T1000 (cell line): ENCODE results near the gene NUP214.

ENCODE experiments used
- DNase-seq: peaks from one replicate; lab custom pipeline; 2025; ENCODE audit warnings: mixed read lengths; lab: John Stamatoyannopoulos, UW

Gene NUP214

DNA sequence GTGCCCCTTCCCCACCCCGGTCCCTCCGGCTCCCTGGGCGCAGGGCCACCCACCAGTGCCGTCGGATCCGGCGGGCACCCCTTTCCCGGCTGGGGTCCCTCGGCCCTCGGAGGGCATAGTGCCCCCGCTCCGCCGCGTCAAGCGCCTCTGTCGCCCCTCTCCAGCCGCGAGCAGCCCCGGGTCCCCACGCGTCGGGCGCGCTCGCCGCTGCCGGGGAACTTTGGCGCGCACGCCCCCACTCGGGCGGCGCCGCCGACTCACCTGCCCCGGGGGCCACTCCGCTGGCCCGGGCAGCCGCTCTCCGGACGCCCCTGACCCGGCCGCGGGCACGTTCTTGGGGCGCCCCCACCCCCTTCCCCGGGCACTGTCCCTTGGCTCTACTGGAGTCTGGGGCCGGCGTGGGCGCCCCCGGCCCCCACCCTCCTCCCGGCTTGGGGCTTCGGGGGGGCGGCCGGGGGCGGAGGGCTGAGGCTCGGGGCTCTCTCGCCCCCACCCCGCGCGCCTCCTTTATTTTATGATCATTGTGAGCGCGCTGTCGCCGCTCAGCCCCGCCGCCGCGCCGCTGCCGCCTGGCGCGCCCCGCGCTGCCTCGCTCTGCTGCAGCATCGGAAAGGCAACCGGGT is 152.0 kb downstream of the NUP214 start:
- no peak for DNase-seq

DNA sequence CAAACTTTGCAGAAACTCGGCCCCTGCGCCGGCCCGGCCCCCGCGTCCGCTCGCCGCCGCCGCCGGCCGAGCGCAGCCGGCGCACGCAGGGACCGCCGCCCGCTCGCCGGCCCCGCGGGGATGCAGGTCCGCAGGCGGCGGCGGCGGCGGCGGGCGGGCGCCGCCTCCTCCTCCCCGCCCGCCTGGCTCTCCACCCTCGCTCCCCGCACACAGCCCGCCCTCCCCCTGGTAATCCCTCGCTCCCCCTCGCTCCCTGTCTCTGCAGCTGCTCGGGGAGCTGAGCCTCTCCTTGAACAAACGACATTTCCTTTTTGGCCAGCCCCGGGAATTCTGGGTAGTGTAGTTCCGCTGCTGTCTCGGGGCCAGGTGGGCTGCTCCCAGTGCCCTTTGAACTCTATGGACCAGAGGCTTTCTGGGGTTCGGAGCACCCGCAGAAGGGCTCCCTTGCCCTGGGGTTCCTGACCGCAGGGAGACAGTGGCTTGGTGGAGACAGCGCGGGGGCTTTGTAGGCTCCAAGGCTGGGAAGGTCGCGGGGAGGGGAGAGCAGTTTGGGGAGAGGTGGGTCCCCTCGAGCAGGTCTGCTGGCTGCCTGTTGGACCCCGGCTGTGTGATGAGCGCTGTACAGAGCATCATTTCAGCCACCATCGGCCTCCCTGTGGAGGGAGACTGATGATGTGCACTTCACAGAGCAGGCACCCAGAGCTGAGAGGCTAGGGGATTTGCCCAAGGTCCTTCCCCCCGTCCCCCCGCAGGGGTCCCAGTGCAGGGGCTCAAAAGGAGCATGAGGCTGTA is 152.7 kb downstream of the NUP214 start:
- no peak for DNase-seq

DNA sequence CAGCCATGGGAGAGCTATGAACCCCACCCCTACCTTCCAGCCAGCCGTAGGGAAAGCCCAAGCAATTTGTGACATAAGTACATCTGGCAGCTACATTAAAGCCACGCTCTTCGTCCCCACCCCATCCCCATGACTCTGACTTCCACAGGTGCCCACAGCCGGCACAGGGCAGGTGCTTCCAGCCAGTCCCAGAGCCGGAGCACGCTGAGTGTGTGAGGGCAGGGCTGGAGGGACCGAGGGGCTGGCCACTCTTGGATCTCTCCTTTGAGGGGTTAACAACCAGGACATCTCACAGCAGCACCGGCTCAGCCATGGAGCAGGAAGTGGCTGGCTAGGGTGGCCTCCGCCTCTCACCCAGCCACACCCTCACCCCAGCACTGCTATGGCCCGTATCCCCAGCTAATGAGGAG is 153.3 kb downstream of the NUP214 start:
- DNase-seq = no peak

DNA sequence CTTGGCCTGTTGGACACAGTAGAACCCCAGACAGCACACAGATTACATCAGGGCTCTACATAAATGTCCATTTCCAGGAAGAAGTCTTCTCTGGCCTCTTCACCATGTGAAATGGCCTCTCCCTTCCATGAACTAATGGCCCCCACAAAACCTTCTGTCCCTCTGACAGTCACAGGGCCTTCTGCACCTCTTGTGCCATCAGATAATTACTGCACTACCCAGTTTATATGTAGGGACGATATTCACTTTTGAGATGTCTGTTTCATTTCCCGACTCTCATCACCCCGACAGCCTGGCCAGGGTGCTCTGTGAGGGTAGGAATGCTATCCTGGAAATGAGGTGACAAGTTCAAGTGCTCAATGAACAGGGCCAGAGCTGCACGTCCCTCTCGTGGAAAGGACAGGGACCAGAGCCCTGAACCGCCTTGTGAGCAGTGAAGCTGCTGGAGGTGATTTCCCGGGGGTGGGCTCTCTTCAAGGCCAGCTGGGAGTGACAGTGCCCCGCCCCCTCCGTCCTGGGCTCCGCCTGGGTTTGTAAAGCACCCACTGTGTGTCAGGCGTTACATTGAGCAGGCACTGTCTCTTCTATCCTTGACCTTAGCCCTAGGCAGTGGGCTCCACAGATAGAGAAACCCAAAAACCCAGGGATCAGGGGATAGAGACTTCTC is 153.9 kb downstream of the NUP214 start:
- DNase-seq = no peak

DNA sequence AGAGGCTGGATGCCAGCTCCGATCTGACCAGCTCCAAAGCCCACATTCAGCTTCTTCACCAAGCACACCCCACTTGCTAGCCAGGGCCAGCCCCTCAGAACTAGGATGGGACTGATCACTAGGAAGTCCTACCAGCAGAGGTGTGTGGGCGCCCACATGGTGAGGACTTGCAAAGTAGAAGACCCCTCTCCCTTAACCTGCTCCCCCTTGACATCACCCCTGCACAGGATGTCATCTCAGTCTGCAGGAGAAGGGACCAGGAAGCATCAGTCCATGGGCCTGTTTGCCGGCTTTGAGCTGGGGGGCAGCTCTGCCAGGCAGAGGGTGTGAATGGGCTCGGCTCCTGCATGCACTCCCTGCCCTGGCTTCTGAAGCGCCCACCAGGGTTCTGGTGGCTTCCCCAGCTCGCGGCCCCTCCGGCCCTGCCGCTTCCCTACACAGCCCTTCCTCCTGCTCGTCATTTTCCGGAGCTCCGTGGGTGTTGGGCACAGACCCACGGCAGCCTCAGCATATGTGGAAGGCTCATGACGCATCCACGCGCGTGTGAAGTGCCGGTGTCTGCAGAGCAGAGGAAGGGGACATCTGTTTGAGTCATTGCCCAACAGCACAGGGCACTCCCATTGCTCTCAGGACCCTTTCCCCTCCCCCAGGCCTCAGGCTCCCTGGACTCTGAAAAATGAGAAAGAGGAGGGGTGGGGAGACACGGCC is 154.6 kb downstream of the NUP214 start:
- DNase-seq = no peak

DNA sequence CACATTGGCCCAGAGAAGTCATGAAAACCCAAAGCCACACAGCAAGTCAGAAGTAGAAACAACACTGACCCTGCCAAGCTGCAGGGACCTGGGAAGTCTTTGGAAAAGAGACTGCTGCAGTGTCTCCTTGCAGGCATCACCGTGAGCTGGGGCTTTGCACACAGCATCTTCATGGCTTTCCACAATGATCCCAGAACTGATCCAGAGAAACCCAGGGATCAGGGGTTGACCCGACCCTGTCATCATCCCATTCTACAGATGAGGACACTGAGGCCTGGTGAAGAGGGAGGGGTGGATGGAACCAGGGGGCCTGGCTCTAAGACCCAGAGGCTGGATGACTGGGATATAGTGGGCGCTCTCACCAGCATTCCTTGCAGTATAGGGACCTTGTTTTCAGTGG is 155.3 kb downstream of the NUP214 start:
- DNase-seq = no peak

DNA sequence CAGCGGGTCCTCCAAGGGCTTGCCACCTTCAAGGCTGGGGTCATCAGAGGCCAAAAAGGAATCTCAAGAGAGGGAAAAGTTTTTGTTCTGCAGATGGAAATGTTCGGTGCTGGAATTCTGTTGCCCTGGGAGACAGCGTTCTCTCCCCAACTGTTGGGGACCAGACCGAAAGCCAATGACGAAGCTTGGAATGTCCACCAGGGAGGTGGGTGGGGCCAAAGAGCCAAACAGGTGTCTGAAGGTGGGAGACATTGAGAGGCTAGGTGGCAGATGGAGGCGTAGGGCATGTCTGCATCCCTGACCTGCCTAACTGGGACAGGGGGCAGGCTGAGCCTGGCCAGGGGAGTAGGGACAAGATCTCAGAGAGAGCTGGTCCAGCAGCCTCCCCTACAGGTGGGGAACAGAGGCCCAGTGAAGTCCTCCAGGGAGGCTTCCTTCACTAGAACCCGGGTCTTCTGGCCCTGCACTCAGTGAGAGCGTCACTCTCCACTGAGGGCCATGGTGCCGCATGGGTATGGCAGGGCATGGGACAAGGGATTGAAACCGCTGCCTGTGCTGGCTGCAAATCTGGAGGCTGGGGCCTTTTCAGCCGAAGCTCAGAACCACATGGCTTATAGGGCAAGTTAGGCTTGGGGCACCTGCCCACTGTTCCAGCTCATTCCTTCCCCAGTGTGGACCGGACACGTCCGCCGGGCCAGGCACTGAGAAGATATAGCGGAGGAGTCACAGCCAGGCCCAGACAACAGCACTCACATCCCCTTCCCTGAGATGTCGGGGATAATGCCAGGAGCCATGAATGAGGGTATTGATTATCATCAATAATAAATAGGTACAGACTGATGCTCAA is 156.0 kb downstream of the NUP214 start:
- no peak for DNase-seq

DNA sequence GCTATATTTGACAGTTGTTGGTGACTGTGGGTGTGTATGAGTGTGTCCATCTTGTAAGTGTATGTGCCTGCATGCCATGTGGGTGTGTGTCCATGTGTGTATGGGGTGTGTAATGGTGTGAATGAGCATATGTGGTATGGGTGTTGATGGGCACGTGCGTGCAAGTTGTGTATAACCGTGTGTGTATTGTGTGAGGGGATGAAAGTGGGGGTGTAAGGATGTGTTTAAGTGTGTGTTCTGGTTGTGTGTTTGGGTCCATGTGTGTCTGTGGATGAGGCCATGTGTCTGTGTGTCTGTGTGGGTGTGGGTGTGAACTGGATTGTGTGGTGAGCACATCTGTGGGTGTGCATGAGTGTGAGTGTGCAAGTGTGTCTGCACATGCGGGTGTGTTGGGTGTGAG is 156.8 kb downstream of the NUP214 start:
- DNase-seq = no peak

DNA sequence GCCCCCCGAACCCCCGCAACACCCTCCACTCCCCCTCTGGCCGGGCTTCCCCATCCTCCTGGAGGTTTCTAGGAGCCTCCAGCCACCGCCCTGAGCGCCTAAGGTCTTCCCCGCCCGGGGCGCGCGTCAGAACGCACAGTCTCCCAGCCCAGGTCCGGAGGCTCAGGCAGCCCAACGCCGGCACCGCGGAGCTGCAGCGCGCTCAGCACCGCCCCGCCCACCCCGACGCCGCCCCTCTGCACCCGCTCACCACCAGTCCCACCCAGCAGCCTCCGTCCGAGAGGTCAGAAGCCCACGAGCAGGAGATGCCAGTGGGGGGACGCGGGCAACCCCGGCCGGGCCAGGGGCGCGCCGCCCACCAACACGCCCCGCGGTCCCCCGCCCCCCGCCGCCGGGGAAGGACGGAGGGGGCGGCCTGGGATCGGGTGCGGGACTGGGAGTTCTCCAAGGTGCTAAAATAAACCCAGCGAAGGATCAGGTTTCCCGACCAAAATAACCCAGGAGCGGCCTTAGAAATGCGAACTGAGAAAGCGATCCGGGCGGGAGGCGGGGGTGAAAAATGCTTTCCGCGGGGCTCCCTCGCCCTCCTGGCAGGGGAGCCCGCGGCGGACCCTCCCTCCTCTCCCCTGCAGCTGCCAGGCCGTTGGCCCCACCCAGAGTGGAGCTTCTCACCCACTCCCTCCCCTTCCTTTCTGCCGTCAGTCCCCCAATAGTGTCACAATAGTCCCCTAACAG is 157.5 kb downstream of the NUP214 start:
- DNase-seq = no peak
